Glomerular endothelial cell (primary cell): ENCODE results near the gene CDRT15. TPM values are rescaled to one million over a fixed set of nuclear protein-coding genes. Genes with fewer than 3 reads are reported as not detected.
"Not testable (repeated sequence)": the region's sequence is repeated elsewhere in the genome, so short reads cannot be mapped to it uniquely, and the experiment has no call there.

Experiments used
- DNase-seq: peaks from one replicate; pipeline ENCODE4 v3.0.0-alpha.2; 2011; ENCODE audit warnings: low read depth, low spot score; ENCODE audit errors: extremely low read depth
- total RNA-seq: library from RNA; depleted of rRNA; stranded (reverse); fragments of >200 nt; gene quantifications from 2 replicates; pipeline ENCODE4 v1.2.3, GENCODE V29; 2015

Gene CDRT15
- not detected in 2 replicates for total RNA-seq

GRCh38 chr17:14236762-14237161 is at the start of gene CDRT15:
Gene CDRT15, minus strand, starts transcription at chr17:14236862. Its CDS starts 29 bp downstream, at chr17:14236833.
- not testable (repeated sequence) for DNase-seq

- DNase-seq: no peak
Observed at GRCh38 chr17:14282726-14283125, 46.1 kb upstream of the CDRT15 start.

- DNase-seq: no peak
Observed at GRCh38 chr17:14281530-14281929, 44.9 kb upstream of the CDRT15 start.

- DNase-seq: no peak
Observed at GRCh38 chr17:14276535-14277250, 40.0 kb upstream of the CDRT15 start.

- no peak for DNase-seq
Observed at GRCh38 chr17:14270508-14270907, 33.8 kb upstream of the CDRT15 start.

- DNase-seq: no peak
Observed at GRCh38 chr17:14269473-14269872, 32.8 kb upstream of the CDRT15 start.

GRCh38 chr17:14268264-14268663 is 31.6 kb upstream of the CDRT15 start:
- no peak for DNase-seq

- no peak for DNase-seq
Observed at GRCh38 chr17:14261406-14261805, 24.7 kb upstream of the CDRT15 start.

GRCh38 chr17:14245629-14246028 is 9.0 kb upstream of the CDRT15 start:
- DNase-seq: no peak

GRCh38 chr17:14245002-14245401 is 8.3 kb upstream of the CDRT15 start:
- DNase-seq: no peak

GRCh38 chr17:14239271-14239670 is 2.6 kb upstream of the CDRT15 start:
- DNase-seq: not testable (repeated sequence)

- DNase-seq: not testable (repeated sequence)
Observed at GRCh38 chr17:14236032-14236431, 630 bp downstream of the CDRT15 start.

GRCh38 chr17:14235047-14235446 is 1.6 kb downstream of the CDRT15 start:
- not testable (repeated sequence) for DNase-seq

- DNase-seq: not testable (repeated sequence)
Observed at GRCh38 chr17:14231187-14231586, 5.5 kb downstream of the CDRT15 start.

GRCh38 chr17:14228903-14229302 is 7.8 kb downstream of the CDRT15 start:
- no peak for DNase-seq

- no peak for DNase-seq
Observed at GRCh38 chr17:14227052-14227451, 9.6 kb downstream of the CDRT15 start.

- DNase-seq: no peak
Observed at GRCh38 chr17:14225254-14225980, 11.2 kb downstream of the CDRT15 start.

- DNase-seq: no peak
Observed at GRCh38 chr17:14222611-14223010, 14.1 kb downstream of the CDRT15 start.

- no peak for DNase-seq
Observed at GRCh38 chr17:14214271-14214670, 22.4 kb downstream of the CDRT15 start.

GRCh38 chr17:14212401-14212800 is 24.3 kb downstream of the CDRT15 start:
- DNase-seq: no peak

- DNase-seq: no peak
Observed at GRCh38 chr17:14211801-14212200, 24.9 kb downstream of the CDRT15 start.

GRCh38 chr17:14211246-14211645 is 25.4 kb downstream of the CDRT15 start:
- DNase-seq: no peak
